Astrocyte (in vitro differentiated cells and primary cell): Measurements from ENCODE around the gene CCDC141.

ENCODE experiments used
- EZH2 ChIP-seq: IDR thresholded peaks from 2 replicates; pipeline ENCODE4 v1.6.1; 2012; ENCODE audit warnings: mild to moderate bottlenecking, low read length, inconsistent platforms; ENCODE audit not compliant: insufficient read depth
- TF ChIP-seq, protein P1 (sequence below): IDR thresholded peaks from 2 replicates; pipeline ENCODE4 v1.5.1; 2011; ENCODE audit warnings: low read depth, mild to moderate bottlenecking, inconsistent platforms, low read length, moderate library complexity; ENCODE audit not compliant: insufficient read depth

DNA sequence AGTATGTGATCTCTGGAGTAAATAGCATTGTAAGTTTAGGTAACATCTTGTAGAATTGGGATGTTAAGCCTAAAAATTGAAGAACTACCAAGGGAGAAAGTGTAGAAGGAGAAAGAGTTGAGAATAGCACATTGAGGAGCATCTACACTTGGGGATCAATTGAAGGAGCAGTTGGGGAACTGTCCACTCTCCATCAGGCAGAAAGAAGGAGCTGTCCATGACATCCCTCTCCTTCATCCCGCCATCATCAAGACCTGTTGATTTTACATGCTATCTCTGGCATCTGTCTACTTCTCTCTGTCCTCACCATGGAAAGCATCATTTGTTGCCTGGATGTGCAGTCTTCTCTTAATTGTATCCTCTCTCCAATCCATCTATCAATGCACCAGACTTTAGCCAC lies 87.8 kb downstream of the CCDC141 start:
- TF ChIP-seq, protein P1, sequence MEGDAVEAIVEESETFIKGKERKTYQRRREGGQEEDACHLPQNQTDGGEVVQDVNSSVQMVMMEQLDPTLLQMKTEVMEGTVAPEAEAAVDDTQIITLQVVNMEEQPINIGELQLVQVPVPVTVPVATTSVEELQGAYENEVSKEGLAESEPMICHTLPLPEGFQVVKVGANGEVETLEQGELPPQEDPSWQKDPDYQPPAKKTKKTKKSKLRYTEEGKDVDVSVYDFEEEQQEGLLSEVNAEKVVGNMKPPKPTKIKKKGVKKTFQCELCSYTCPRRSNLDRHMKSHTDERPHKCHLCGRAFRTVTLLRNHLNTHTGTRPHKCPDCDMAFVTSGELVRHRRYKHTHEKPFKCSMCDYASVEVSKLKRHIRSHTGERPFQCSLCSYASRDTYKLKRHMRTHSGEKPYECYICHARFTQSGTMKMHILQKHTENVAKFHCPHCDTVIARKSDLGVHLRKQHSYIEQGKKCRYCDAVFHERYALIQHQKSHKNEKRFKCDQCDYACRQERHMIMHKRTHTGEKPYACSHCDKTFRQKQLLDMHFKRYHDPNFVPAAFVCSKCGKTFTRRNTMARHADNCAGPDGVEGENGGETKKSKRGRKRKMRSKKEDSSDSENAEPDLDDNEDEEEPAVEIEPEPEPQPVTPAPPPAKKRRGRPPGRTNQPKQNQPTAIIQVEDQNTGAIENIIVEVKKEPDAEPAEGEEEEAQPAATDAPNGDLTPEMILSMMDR = no peak
- no peak for TF ChIP-seq EZH2
